ENCODE measurements around the gene RPS29. TPM values are rescaled to one million over a fixed set of nuclear protein-coding genes. Genes with fewer than 3 reads are reported as not detected.

Gene RPS29
- 1,000 to 10,000 TPM in 1 of 6 donors, 100 to 1,000 TPM in 5; 551 to 1,011 (median 688) TPM for total RNA-seq
- 1,000 to 10,000 TPM in 1 of 2 donors, 100 to 1,000 TPM in 1; 722 to 2,449 TPM for polyA plus RNA-seq

DNA sequence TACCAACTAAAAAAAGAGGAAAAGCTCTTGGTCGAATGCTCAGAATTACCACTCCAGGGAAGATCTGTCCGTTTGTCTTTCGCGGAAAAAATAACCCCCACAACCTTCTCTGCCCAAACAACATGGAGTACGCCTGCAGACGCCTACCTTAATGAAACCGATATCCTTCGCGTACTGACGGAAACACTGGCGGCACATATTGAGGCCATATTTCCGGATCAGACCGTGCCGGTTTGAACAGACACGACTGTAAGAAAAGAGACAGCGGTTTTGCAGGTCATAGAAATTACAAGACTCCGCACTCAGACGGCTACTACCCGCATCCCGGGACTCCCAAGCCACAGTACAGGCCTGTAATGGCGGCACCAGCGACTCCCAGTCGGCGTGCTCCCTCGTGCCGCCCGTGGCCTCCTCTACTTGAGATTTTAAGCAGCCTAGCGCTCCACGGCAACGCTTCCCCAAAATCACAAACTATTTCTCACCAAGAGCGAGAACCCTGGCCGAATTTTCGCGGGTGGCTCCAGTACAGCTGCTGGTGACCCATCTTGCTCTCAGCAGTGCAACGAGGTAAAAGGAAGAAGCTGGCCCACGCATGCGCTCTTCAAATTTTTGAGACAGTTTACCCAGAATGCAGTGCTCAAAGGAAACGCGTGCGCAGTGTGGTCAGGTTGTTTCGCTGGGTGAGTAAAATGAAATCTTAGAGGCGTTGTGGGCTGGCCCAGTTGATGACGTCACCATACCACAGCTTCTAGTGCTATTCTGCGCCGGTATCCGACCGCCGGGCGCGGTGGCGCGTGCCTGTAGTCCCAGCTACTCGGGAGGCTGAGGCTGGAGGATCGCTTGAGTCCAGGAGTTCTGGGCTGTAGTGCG lies at the start of gene RPS29:
Gene RPS29 (minus strand): TSS at position 578 of the 870 bp plus-strand sequence. CDS start 34 bp downstream, at position 544.
- H3K4me1 ChIP-seq: peaks cover 0 to 19% (median 13%) of the 10 kb centered on the region in 3 donors
- intact Hi-C loops (cut with DNase I): no loop called here
- ATAC-seq (peak; percentile 91 to 96 (median 92)), DNase-seq (peak; percentile 95 to 99 (median 97)), FAIRE-seq (peak; percentile 47)
- 0% methylated on average over 54 to 55 of the region's 55 CpGs for WGBS, 2 donors
- no peaks in the 10 kb centered on the region for H3K9me3 ChIP-seq
- TF ChIP-seq, protein P1, sequence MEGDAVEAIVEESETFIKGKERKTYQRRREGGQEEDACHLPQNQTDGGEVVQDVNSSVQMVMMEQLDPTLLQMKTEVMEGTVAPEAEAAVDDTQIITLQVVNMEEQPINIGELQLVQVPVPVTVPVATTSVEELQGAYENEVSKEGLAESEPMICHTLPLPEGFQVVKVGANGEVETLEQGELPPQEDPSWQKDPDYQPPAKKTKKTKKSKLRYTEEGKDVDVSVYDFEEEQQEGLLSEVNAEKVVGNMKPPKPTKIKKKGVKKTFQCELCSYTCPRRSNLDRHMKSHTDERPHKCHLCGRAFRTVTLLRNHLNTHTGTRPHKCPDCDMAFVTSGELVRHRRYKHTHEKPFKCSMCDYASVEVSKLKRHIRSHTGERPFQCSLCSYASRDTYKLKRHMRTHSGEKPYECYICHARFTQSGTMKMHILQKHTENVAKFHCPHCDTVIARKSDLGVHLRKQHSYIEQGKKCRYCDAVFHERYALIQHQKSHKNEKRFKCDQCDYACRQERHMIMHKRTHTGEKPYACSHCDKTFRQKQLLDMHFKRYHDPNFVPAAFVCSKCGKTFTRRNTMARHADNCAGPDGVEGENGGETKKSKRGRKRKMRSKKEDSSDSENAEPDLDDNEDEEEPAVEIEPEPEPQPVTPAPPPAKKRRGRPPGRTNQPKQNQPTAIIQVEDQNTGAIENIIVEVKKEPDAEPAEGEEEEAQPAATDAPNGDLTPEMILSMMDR (IDR thresholded peaks at IDR 0.05): no peak
- H3K27ac ChIP-seq: peak within 1 kb of the TSS; percentile 86 to 95 (median 93)
- H3K27me3 ChIP-seq: no peaks in the 10 kb centered on the region
- peaks cover 0 to 19% (median 0%) of the 10 kb centered on the region in 3 donors for H3K36me3 ChIP-seq
- H3K4me3 ChIP-seq: peak within 1 kb of the TSS; percentile 57 to 96 (median 89)

GRCh38 chr14:49634547-49635334 lies 48.6 kb upstream of the RPS29 start, which contains the start of gene DNAAF2:
TSS of gene DNAAF2 (minus strand) at chr14:49635244. CDS start at chr14:49635149, 95 bp downstream.
- H3K36me3 ChIP-seq: peaks cover 0 to 5% (median 0%) of the 10 kb centered on the region in 3 donors
- H3K9me3 ChIP-seq: no peaks in the 10 kb centered on the region
- FAIRE-seq (no peak), DNase-seq (peak; percentile 76 to 87 (median 78)), ATAC-seq (peak; percentile 59 to 73 (median 68))
- intact Hi-C loops (cut with DNase I): loop anchor here in 1 of 3 donors (5.0 kb wide), 1 partner anchor 133 kb away; the partner anchor contains the start of gene KLHDC2
- WGBS, 2 donors: 0 to 1% methylated on average over 72 to 80 of the region's 80 CpGs
- peak within 1 kb of the TSS; percentile 94 to 99 (median 98) for H3K27ac ChIP-seq
- no peaks in the 10 kb centered on the region for H3K27me3 ChIP-seq
- H3K4me1 ChIP-seq: peaks cover 9 to 25% (median 18%) of the 10 kb centered on the region in 3 donors
- TF ChIP-seq, protein P1 (IDR thresholded peaks at IDR 0.05): no peak
- H3K4me3 ChIP-seq: peak within 1 kb of the TSS; percentile 76 to 98 (median 92)

- H3K36me3 ChIP-seq: peaks cover 0 to 3% (median 0%) of the 10 kb centered on the region in 3 donors
- ATAC-seq (peak; percentile 86 to 96 (median 88)), FAIRE-seq (no peak), DNase-seq (peak; percentile 93 to 97 (median 96))
- H3K9me3 ChIP-seq: no peaks in the 10 kb centered on the region
- peak overlapping the region; percentile 94 to 99 (median 98) for H3K27ac ChIP-seq
- TF ChIP-seq, protein P1 (IDR thresholded peaks at IDR 0.05): peak; percentile 66 to 74 (median 72)
- H3K4me3 ChIP-seq: peak overlapping the region; percentile 76 to 98 (median 92)
- H3K27me3 ChIP-seq: no peaks in the 10 kb centered on the region
- intact Hi-C loops (cut with DNase I): loop anchor here in 1 of 3 donors (5.0 kb wide), 1 partner anchor 133 kb away; the partner anchor contains the start of gene KLHDC2
- H3K4me1 ChIP-seq: peaks cover 9 to 25% (median 17%) of the 10 kb centered on the region in 3 donors
- WGBS, 2 donors: 0% methylated on average over 85 to 101 of the region's 101 CpGs
Measured at GRCh38 chr14:49633640-49634546, 47.7 kb upstream of the RPS29 start.

Data from pancreas (tissue), 10 donors.